SK-N-SH treated with all-trans-retinoic acid at 6 μM for 48 hours (cell line): Measurements from ENCODE around the gene UNC45A.

ENCODE experiments used
- ATAC-seq: fragments of 200-7000 bp; cut with Tn5 transposase; 3 replicates; pipeline ENCODE4 v1.9.1; 2020; ENCODE audit warnings: mild to moderate bottlenecking, moderate library complexity
- BACH2 ChIP-seq: fragments of 250-450 bp; sonication (Bioruptor Pico); IDR thresholded peaks from 2 replicates; pipeline ENCODE4 v1.9.0; 2021; ENCODE audit warnings: mild to moderate bottlenecking, borderline replicate concordance
- CSDC2 ChIP-seq: fragments of 250-450 bp; sonication (Bioruptor Pico); IDR thresholded peaks from 2 replicates; pipeline ENCODE4 v1.5.0; 2020; ENCODE audit warnings: mild to moderate bottlenecking, moderate library complexity
- GLIS3 ChIP-seq: fragments of 250-450 bp; sonication (Bioruptor Pico); IDR thresholded peaks from 2 replicates; pipeline ENCODE4 v1.5.0; 2020; ENCODE audit warnings: mild to moderate bottlenecking, moderate library complexity
- RARB ChIP-seq: fragments of 250-450 bp; sonication (Bioruptor Pico); IDR thresholded peaks from 2 replicates; pipeline ENCODE4 v1.8.0; 2021; ENCODE audit warnings: mild to moderate bottlenecking, moderate library complexity
- SNAI2 ChIP-seq: fragments of 250-450 bp; sonication (Bioruptor Pico); IDR thresholded peaks from 2 replicates; pipeline ENCODE4 v1.5.0; 2020; ENCODE audit warnings: mild to moderate bottlenecking, moderate library complexity
- TCF4 ChIP-seq: fragments of 250-450 bp; sonication (Bioruptor Pico); IDR thresholded peaks from 2 replicates; pipeline ENCODE4 v1.8.0; 2021; ENCODE audit warnings: mild to moderate bottlenecking, moderate library complexity, borderline replicate concordance
- TOX ChIP-seq: fragments of 250-450 bp; sonication (Bioruptor Pico); IDR thresholded peaks from 2 replicates; pipeline ENCODE4 v1.8.0; 2021; ENCODE audit warnings: mild to moderate bottlenecking, moderate library complexity, borderline replicate concordance
- ZC3H10 ChIP-seq: fragments of 250-450 bp; sonication (Bioruptor Pico); IDR thresholded peaks from 2 replicates; pipeline ENCODE4 v1.5.1; 2021; ENCODE audit warnings: mild to moderate bottlenecking, moderate library complexity
- ZFP3 ChIP-seq: fragments of 250-450 bp; sonication (Bioruptor Pico); IDR thresholded peaks from 2 replicates; pipeline ENCODE4 v1.5.0; 2020; ENCODE audit warnings: mild to moderate bottlenecking, moderate library complexity
- ZFP30 ChIP-seq: fragments of 450-650 bp; formaldehyde crosslinking; IDR thresholded peaks from 2 replicates; pipeline ENCODE4 v1.5.0; 2022; ENCODE audit warnings: mild to moderate bottlenecking, moderate library complexity
- ZNF565 ChIP-seq: fragments of 450-650 bp; formaldehyde crosslinking; conservative IDR thresholded peaks from 2 replicates; pipeline ENCODE4 v1.5.0; 2020; ENCODE audit warnings: low read depth, mild to moderate bottlenecking, moderate library complexity
- ZNF70 ChIP-seq: fragments of 450-650 bp; formaldehyde crosslinking; IDR thresholded peaks from 2 replicates; pipeline ENCODE4 v1.5.0; 2020; ENCODE audit warnings: mild to moderate bottlenecking, moderate library complexity
- ZNF8 ChIP-seq: fragments of 450-650 bp; formaldehyde crosslinking; IDR thresholded peaks from 2 replicates; pipeline ENCODE4 v1.5.0; 2020; ENCODE audit warnings: mild to moderate bottlenecking, moderate library complexity
- TF ChIP-seq, protein P1 (sequence below): fragments of 250-450 bp; sonication (Bioruptor Pico); IDR thresholded peaks from 2 replicates; pipeline ENCODE4 v1.5.1; 2021; ENCODE audit warnings: mild to moderate bottlenecking, moderate library complexity
- TF ChIP-seq, protein P2 (sequence below): fragments of 250-450 bp; sonication (Bioruptor Pico); IDR thresholded peaks from 2 replicates; pipeline ENCODE4 v1.5.1; 2020; ENCODE audit warnings: low read depth, mild to moderate bottlenecking, moderate library complexity
- TF ChIP-seq, protein P3 (sequence below): fragments of 250-450 bp; sonication (Bioruptor Pico); IDR thresholded peaks from 2 replicates; pipeline ENCODE4 v1.8.0; 2020; ENCODE audit warnings: mild to moderate bottlenecking, moderate library complexity, borderline replicate concordance
- TF ChIP-seq, protein P4 (sequence below): fragments of 250-450 bp; sonication (Bioruptor Pico); IDR thresholded peaks from 2 replicates; pipeline ENCODE4 v1.8.0; 2021; ENCODE audit warnings: low read depth, mild to moderate bottlenecking, moderate library complexity, borderline replicate concordance
- TF ChIP-seq, protein P5 (sequence below): fragments of 250-450 bp; sonication (Bioruptor Pico); IDR thresholded peaks from 2 replicates; pipeline ENCODE4 v1.5.0; 2020; ENCODE audit warnings: mild to moderate bottlenecking, moderate library complexity

UNC45A gene

DNA sequence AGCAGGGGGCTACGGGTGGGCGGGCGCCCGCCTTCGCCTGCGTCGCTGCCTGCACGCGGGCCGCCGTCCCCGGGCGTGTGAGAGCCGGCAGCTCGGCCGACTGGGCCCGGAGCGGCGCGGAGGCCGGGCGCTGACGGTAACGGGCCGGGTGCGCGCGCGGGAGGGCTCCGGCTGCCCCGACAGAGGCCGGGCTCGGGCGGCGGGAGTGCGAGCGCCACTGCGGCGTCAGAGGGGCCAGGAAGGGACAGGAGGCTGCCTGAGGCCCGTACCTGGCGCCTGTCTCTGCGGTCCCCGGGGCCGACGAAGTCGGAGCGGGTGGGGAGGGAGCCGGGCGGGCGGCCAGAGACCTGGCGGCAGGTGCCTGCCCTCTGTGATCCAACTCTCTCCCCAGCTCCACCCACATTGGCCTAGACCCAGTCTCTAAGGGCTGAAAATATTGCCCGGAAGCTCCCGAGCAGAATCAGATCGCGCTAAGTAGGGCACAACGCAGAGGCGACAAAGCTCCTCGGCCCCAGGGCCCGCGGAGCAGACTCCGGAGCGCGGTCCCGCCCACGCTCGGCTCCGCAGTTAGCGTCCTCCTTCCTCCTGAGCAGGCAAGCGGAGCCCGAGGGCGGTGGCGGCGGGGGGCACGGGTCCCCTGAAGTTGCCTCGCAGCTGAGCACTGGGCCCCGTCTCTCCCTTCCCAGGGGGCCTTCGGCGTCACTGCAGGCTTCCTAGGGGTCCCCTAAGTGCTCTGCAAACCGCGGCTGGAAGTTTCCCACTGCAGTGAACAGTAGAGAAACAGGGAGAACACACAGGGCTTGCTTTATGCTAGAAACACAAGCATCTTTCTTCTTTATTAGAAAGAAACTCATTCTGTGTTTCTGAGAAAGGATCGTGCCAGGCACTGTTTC lies 32.0 kb upstream of the UNC45A start, which contains the start of gene MAN2A2:
Gene MAN2A2, plus strand, starts transcription at position 463 of the 893 bp plus-strand sequence. CDS start 906 bp downstream, outside the sequence.
- TF ChIP-seq ZNF565 (CRISPR knock-in tag) (no peak), SNAI2 (no peak), TCF4 (CRISPR knock-in tag) (no peak), ZC3H10 (CRISPR knock-in tag) (no peak), TOX (no peak), GLIS3 (CRISPR knock-in tag) (no peak), CSDC2 (CRISPR knock-in tag) (no peak), ZNF8 (CRISPR knock-in tag) (no peak), ZNF70 (no peak), RARB (CRISPR knock-in tag) (no peak), ZFP3 (CRISPR knock-in tag) (no peak)
- TF ChIP-seq, protein P1, sequence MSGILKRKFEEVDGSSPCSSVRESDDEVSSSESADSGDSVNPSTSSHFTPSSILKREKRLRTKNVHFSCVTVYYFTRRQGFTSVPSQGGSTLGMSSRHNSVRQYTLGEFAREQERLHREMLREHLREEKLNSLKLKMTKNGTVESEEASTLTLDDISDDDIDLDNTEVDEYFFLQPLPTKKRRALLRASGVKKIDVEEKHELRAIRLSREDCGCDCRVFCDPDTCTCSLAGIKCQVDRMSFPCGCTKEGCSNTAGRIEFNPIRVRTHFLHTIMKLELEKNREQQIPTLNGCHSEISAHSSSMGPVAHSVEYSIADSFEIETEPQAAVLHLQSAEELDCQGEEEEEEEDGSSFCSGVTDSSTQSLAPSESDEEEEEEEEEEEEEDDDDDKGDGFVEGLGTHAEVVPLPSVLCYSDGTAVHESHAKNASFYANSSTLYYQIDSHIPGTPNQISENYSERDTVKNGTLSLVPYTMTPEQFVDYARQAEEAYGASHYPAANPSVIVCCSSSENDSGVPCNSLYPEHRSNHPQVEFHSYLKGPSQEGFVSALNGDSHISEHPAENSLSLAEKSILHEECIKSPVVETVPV (CRISPR knock-in tag) = no peak
- TF ChIP-seq, protein P2, sequence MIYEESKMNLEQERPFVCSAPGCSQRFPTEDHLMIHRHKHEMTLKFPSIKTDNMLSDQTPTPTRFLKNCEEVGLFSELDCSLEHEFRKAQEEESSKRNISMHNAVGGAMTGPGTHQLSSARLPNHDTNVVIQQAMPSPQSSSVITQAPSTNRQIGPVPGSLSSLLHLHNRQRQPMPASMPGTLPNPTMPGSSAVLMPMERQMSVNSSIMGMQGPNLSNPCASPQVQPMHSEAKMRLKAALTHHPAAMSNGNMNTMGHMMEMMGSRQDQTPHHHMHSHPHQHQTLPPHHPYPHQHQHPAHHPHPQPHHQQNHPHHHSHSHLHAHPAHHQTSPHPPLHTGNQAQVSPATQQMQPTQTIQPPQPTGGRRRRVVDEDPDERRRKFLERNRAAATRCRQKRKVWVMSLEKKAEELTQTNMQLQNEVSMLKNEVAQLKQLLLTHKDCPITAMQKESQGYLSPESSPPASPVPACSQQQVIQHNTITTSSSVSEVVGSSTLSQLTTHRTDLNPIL (CRISPR knock-in tag) = no peak
- TF ChIP-seq, protein P3, sequence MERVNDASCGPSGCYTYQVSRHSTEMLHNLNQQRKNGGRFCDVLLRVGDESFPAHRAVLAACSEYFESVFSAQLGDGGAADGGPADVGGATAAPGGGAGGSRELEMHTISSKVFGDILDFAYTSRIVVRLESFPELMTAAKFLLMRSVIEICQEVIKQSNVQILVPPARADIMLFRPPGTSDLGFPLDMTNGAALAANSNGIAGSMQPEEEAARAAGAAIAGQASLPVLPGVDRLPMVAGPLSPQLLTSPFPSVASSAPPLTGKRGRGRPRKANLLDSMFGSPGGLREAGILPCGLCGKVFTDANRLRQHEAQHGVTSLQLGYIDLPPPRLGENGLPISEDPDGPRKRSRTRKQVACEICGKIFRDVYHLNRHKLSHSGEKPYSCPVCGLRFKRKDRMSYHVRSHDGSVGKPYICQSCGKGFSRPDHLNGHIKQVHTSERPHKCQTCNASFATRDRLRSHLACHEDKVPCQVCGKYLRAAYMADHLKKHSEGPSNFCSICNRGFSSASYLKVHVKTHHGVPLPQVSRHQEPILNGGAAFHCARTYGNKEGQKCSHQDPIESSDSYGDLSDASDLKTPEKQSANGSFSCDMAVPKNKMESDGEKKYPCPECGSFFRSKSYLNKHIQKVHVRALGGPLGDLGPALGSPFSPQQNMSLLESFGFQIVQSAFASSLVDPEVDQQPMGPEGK = no peak
- TF ChIP-seq, all 23 proteins: peak for 0
- ATAC-seq = peak; percentile 72

DNA sequence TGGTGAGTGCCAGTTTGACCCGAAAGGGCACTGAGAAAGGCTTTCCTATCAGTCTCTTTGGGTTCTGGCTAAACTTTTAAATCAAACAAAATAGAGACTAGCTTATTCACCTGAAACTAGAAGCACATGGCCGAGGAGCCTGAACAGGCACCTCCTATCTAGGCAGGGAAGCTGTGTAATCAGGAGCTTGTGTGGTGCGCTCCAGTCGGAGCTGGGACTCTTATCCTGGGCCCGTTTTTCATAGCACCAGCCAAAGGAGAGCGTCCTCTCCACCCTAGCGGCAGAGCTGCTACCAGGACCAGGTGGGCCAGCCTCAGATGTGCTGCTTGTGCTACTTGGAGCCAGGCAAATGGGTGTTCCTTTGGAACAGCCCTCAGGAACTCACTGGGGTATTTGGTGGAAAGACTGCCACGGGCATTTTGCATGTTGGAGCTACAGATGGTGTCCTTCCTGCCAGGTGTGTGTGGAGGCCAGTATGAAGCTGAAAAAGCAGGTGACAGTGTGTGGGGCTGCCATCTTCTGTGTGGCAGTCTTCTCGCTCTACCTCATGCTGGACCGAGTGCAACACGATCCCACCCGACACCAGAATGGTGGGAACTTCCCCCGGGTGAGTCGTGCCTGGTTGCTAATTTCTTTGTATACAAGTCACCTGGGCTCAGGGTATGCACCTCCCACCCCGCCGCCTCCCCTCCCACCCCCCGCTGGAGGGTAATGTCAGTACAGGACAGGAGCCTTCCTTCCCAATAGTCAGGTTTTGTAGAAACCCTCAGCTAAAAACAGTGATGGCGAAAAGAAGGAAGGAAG lies 31.1 kb upstream of the UNC45A start:
- TF ChIP-seq, protein P3 = no peak
- TF ChIP-seq BACH2 (CRISPR knock-in tag) (no peak), ZFP3 (CRISPR knock-in tag) (no peak), ZFP30 (no peak), TCF4 (CRISPR knock-in tag) (no peak), ZNF565 (CRISPR knock-in tag) (no peak), CSDC2 (CRISPR knock-in tag) (no peak)
- TF ChIP-seq, protein P4, sequence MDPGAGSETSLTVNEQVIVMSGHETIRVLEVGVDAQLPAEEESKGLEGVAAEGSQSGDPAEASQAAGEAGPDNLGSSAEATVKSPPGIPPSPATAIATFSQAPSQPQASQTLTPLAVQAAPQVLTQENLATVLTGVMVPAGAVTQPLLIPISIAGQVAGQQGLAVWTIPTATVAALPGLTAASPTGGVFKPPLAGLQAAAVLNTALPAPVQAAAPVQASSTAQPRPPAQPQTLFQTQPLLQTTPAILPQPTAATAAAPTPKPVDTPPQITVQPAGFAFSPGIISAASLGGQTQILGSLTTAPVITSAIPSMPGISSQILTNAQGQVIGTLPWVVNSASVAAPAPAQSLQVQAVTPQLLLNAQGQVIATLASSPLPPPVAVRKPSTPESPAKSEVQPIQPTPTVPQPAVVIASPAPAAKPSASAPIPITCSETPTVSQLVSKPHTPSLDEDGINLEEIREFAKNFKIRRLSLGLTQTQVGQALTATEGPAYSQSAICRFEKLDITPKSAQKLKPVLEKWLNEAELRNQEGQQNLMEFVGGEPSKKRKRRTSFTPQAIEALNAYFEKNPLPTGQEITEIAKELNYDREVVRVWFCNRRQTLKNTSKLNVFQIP (CRISPR knock-in tag) = no peak
- ATAC-seq = peak; percentile 1; the same call in 1 of the 3 replicates

DNA sequence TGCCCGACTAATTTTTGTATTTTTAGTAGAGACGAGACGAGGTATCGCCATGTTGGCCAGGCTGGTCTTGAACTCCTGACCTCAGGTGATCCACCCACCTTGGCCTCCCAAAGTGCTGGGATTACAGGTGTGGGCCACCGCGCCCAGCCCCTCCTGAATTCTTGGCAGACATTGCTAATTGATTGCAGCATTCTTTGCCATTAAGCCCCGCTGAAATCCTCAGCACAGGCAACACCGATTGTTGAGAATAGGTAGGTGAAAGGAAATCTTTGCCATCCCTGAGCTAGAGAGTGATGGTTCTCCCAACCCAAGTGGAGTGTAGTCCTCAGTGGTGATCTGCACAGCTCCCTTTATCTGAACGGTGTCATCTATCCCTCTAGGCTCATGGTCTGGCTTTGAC lies 30.3 kb upstream of the UNC45A start:
- no peak for ATAC-seq
- TF ChIP-seq, protein P5, sequence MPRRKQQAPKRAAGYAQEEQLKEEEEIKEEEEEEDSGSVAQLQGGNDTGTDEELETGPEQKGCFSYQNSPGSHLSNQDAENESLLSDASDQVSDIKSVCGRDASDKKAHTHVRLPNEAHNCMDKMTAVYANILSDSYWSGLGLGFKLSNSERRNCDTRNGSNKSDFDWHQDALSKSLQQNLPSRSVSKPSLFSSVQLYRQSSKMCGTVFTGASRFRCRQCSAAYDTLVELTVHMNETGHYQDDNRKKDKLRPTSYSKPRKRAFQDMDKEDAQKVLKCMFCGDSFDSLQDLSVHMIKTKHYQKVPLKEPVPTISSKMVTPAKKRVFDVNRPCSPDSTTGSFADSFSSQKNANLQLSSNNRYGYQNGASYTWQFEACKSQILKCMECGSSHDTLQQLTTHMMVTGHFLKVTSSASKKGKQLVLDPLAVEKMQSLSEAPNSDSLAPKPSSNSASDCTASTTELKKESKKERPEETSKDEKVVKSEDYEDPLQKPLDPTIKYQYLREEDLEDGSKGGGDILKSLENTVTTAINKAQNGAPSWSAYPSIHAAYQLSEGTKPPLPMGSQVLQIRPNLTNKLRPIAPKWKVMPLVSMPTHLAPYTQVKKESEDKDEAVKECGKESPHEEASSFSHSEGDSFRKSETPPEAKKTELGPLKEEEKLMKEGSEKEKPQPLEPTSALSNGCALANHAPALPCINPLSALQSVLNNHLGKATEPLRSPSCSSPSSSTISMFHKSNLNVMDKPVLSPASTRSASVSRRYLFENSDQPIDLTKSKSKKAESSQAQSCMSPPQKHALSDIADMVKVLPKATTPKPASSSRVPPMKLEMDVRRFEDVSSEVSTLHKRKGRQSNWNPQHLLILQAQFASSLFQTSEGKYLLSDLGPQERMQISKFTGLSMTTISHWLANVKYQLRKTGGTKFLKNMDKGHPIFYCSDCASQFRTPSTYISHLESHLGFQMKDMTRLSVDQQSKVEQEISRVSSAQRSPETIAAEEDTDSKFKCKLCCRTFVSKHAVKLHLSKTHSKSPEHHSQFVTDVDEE = no peak
- no peak for TF ChIP-seq GLIS3 (CRISPR knock-in tag)
- TF ChIP-seq, all 23 proteins: peak for 0
